DOHH2 (cell line): Measurements from ENCODE around the gene HOXB6.

ENCODE experiments used
- H3F3A ChIP-seq: fragments of 200-600 bp; sonication (generic), shearing (Covaris generic); 2 replicates; pipeline ENCODE4 v1.6.0; 2016; ENCODE audit warnings: antibody characterized with exemption, mild to moderate bottlenecking; ENCODE audit not compliant: control insufficient read depth, insufficient read depth
- H3K27ac ChIP-seq: fragments of 200-600 bp; sonication (generic); 2 replicates; pipeline ENCODE4 v1.5.1; 2014; ENCODE audit warnings: low read depth, mild to moderate bottlenecking, low read length, moderate library complexity
- H3K27me3 ChIP-seq: fragments of 200-600 bp; sonication (generic); 2 replicates; pipeline ENCODE4 v1.6.1; 2014; ENCODE audit warnings: mild to moderate bottlenecking, low read length, mixed read lengths; ENCODE audit not compliant: control insufficient read depth
- H3K36me3 ChIP-seq: fragments of 200-600 bp; sonication (generic); 2 replicates; pipeline ENCODE4 v1.6.1; 2014; ENCODE audit warnings: mild to moderate bottlenecking, low read length, moderate library complexity, mixed read lengths; ENCODE audit not compliant: control insufficient read depth
- H3K4me1 ChIP-seq: fragments of 200-600 bp; sonication (generic); 2 replicates; pipeline ENCODE4 v1.6.1; 2014; ENCODE audit warnings: mild to moderate bottlenecking, low read length, mixed read lengths; ENCODE audit not compliant: control insufficient read depth
- H3K4me2 ChIP-seq: fragments of 200-600 bp; sonication (generic); 2 replicates; pipeline ENCODE4 v1.6.0; 2014; ENCODE audit warnings: mild to moderate bottlenecking, low read length, moderate library complexity
- H3K4me3 ChIP-seq: fragments of 200-600 bp; sonication (generic); 2 replicates; pipeline ENCODE4 v1.5.1; 2014; ENCODE audit warnings: mild to moderate bottlenecking, low read length, mixed read lengths
- H3K79me2 ChIP-seq: fragments of 200-600 bp; sonication (generic); 2 replicates; pipeline ENCODE4 v1.6.1; 2014; ENCODE audit warnings: mild to moderate bottlenecking, low read length, mixed read lengths; ENCODE audit not compliant: control insufficient read depth
- H3K9me2 ChIP-seq: fragments of 200-600 bp; sonication (generic); replicated peaks from 2 replicates; pipeline ENCODE4 v1.6.1; 2014; ENCODE audit warnings: mild to moderate bottlenecking, low read length, mixed read lengths; ENCODE audit not compliant: control insufficient read depth
- H3K9me3 ChIP-seq: fragments of 200-600 bp; sonication (generic); 2 replicates; pipeline ENCODE4 v1.6.1; 2014; ENCODE audit warnings: antibody characterized with exemption, low read length, mixed read lengths; ENCODE audit not compliant: control insufficient read depth, insufficient read depth
- H4K20me1 ChIP-seq: fragments of 200-600 bp; sonication (generic); 2 replicates; pipeline ENCODE4 v1.6.0; 2014; ENCODE audit warnings: low read depth, mild to moderate bottlenecking, antibody characterized with exemption, low read length, moderate library complexity; ENCODE audit not compliant: control insufficient read depth, insufficient read depth
- EZH2phosphoT487 ChIP-seq: fragments of 200-600 bp; sonication (generic); IDR thresholded peaks from 2 replicates; pipeline ENCODE4 v1.6.1; 2017; ENCODE audit warnings: borderline replicate concordance, mild to moderate bottlenecking, antibody characterized with exemption, low read length, moderate library complexity, mixed read lengths
- TF ChIP-seq, protein P1 (sequence below): fragments of 200-600 bp; sonication (generic); IDR thresholded peaks from one replicate; pipeline ENCODE4 v1.5.1; 2014; ENCODE audit warnings: antibody characterized with exemption, mild to moderate bottlenecking, low read depth, low read length; ENCODE audit not compliant: poor library complexity, severe bottlenecking

Gene HOXB6

DNA sequence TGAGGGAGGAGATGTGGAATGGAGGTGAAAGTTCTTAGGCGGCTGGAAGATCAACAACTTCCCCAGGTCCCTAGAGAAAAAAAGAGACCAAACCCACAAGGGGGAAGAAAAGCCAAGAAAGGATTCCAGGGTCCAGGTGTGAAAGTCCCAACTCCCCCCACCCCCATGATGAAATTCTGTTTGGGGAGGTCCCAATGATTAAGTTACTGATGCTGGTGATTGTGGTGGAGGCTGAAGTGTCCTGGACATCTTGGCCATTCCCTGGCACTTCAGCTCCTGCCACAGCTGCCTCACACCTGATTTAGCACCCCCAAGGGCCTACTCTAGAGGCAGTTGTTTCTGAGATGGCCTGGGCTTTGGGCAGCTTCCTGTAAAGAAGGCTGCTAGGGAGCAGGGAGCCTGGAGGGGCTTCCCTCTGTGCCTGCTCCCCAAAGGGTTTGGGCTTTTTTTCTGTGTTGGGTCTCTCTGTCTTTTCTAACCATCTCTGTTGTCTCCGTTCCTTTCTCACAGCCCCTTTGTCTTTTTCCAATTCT is 39.7 kb downstream of the HOXB6 start:
- H4K20me1 ChIP-seq, result no peaks in the 10 kb centered on the region
- no peaks in the 10 kb centered on the region for H3K9me3 ChIP-seq
- H3K36me3 ChIP-seq, result no peaks in the 10 kb centered on the region
- H3K27ac ChIP-seq, result no peak overlapping the region
- no peak for TF ChIP-seq EZH2phosphoT487
- TF ChIP-seq, protein P1, sequence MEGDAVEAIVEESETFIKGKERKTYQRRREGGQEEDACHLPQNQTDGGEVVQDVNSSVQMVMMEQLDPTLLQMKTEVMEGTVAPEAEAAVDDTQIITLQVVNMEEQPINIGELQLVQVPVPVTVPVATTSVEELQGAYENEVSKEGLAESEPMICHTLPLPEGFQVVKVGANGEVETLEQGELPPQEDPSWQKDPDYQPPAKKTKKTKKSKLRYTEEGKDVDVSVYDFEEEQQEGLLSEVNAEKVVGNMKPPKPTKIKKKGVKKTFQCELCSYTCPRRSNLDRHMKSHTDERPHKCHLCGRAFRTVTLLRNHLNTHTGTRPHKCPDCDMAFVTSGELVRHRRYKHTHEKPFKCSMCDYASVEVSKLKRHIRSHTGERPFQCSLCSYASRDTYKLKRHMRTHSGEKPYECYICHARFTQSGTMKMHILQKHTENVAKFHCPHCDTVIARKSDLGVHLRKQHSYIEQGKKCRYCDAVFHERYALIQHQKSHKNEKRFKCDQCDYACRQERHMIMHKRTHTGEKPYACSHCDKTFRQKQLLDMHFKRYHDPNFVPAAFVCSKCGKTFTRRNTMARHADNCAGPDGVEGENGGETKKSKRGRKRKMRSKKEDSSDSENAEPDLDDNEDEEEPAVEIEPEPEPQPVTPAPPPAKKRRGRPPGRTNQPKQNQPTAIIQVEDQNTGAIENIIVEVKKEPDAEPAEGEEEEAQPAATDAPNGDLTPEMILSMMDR, result no peak
- H3K4me2 ChIP-seq, result no peak overlapping the region
- H3K9me2 ChIP-seq, result no peaks in the 10 kb centered on the region
- no peaks in the 10 kb centered on the region for H3K4me1 ChIP-seq
- no peaks in the 10 kb centered on the region for H3F3A ChIP-seq
- H3K4me3 ChIP-seq, result no peak overlapping the region
- H3K79me2 ChIP-seq, result no peaks in the 10 kb centered on the region
- H3K27me3 ChIP-seq, result no peaks in the 10 kb centered on the region

DNA sequence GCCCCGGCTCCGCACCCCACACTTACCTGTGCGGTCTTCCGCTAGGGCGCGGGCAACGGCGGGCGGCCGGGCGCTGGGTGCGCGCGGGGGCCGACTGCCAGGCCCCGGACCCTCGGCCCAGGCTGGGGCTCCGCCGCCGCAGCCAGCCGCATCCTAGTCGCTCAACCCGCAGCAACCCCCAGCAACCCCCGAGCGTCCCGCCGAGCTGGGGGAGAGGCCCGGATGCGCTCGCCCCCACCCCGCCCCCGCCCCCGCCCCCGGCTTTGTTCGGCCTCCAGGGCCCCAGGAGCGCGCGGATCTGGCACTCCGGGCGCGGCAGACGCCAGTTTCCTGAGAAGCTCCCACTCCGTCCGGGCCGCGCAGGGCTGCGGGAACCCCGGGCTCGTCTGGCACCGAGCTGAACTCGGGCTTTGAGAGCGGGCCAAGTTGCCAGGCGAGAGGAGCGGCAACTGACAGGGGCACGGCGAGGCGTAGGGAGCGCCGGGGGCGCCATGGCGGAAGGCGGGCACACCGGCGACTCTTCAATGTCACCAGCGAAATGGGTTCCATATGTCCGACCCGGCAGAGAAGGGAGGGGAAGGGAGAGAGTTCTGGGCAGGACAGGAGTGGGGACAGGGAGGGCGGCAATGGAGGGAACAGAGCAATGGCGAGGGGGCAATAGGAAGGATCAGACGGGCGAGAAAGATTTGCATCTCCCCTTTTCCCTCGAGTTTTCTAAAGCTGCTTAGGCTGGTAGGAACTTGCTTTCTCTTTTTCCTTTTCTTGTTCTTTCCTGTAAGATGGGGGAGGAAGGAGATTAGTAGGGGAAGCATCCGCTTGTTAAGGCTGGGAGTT is 40.4 kb downstream of the HOXB6 start:
- Histone ChIP-seq H3K27ac (no peak overlapping the region), H3K4me3 (no peak overlapping the region), H3K27me3 (no peaks in the 10 kb centered on the region)

DNA sequence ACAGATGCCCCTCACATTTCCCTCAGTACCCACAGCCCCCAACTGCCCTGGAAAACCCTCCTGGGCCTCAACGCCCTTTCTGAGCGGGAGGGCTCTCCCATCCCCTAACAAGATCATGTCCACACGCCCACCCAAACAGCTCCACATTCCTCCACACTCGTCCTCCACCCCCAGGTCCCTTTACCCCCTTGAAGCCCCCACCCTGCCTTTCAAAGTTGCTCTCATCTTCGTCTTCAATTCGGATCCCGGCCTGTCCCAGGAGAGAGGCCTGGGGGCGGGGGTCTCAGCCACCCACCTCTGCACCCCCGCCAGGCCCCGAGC is 41.0 kb downstream of the HOXB6 start:
- H3K36me3 ChIP-seq, result no peaks in the 10 kb centered on the region
- no peaks in the 10 kb centered on the region for H3K27me3 ChIP-seq
- no peaks in the 10 kb centered on the region for H3K9me3 ChIP-seq
- no peaks in the 10 kb centered on the region for H3K79me2 ChIP-seq
- H4K20me1 ChIP-seq, result no peaks in the 10 kb centered on the region
- H3K4me1 ChIP-seq, result no peaks in the 10 kb centered on the region
- TF ChIP-seq, protein P1, result no peak
- no peak for TF ChIP-seq EZH2phosphoT487
- no peaks in the 10 kb centered on the region for H3F3A ChIP-seq
- no peak overlapping the region for H3K4me2 ChIP-seq
- H3K27ac ChIP-seq, result no peak overlapping the region
- no peaks in the 10 kb centered on the region for H3K9me2 ChIP-seq
- H3K4me3 ChIP-seq, result no peak overlapping the region

More for the DNA sequence above, 40.4 kb downstream of the HOXB6 start:
- Histone ChIP-seq H3K4me2 (no peak overlapping the region), H3K9me2 (no peaks in the 10 kb centered on the region), H3K79me2 (no peaks in the 10 kb centered on the region), H3F3A (no peaks in the 10 kb centered on the region), H3K4me1 (no peaks in the 10 kb centered on the region), H3K36me3 (no peaks in the 10 kb centered on the region), H4K20me1 (no peaks in the 10 kb centered on the region), H3K9me3 (no peaks in the 10 kb centered on the region)
- TF ChIP-seq, protein P1, result no peak
- TF ChIP-seq EZH2phosphoT487, result no peak
